HepG2 (cell line): ENCODE results near the gene FAM131C. TPM values are rescaled to one million over a fixed set of nuclear protein-coding genes. Genes with fewer than 3 reads are reported as not detected.

Experiments
- ATAC-seq: fragments of 200-7000 bp; cut with Tn5 transposase; 3 replicates; pipeline ENCODE4 v1.9.1; 2020; ENCODE audit warnings: mild to moderate bottlenecking, moderate library complexity
- BruUV-seq: library from RNA; stranded (reverse); fragments of 400-500 nt; replicated peaks from 2 replicates; lab custom pipeline; 2021; lab: Mats Ljungman, UMichigan
- CTCF ChIA-PET: fragments of 300-600 bp; formaldehyde crosslinking; extraction: SDS; loops from one replicate; lab custom pipeline; 2021; ENCODE audit warnings: low total read pairs, inconsistent platforms, low intra/inter-chr PET ratio; lab: Yijun Ruan, JAX
- POLR2A ChIA-PET: fragments of 350-600 bp; sonication (Branson Sonifier 250); formaldehyde crosslinking; loops from one replicate; lab custom pipeline; 2020; ENCODE audit warnings: antibody characterized with exemption, inconsistent platforms; lab: Yijun Ruan, JAX
- DNase-seq: peaks from one replicate; pipeline ENCODE4 v3.0.0-alpha.2; 2015; ENCODE audit warnings: low spot score
- FAIRE-seq: peaks from 3 replicates; lab custom pipeline; 2011; peaks lifted over from hg19 to GRCh38; lab: Jason Lieb, UNC
- H2AFZ ChIP-seq: one replicate; pipeline ENCODE4 v1.6.1; 2011; ENCODE audit warnings: low read length, inconsistent platforms
- H3K27ac ChIP-seq: fragments of 300-600 bp; 3 replicates; pipeline ENCODE4 v1.8.0; 2011; ENCODE audit warnings: mixed run types, mild to moderate bottlenecking, mixed read lengths, low read length, inconsistent platforms; ENCODE audit not compliant: insufficient read depth; ENCODE audit errors: extremely low read length
- H3K27me3 ChIP-seq, 2 experiments: fragments of 200-600 bp in 1 of 2; 2 replicates in 1 of 2; 3 replicates in 1 of 2; pipeline versions ENCODE4 v1.6.0 to v1.8.0; 2011; ENCODE audit warnings: low read length in 2 of 2, mild to moderate bottlenecking in 2 of 2, moderate library complexity in 2 of 2, inconsistent platforms in 1 of 2; ENCODE audit not compliant: insufficient read depth in 2 of 2, control insufficient read depth in 1 of 2
- H3K36me3 ChIP-seq, 2 experiments: fragments of 200-600 bp in 1 of 2; replicated peaks in 1 of 2; 2 replicates in 1 of 2; 3 replicates in 1 of 2; pipeline versions ENCODE4 v1.5.1 to v1.8.0; 2011; ENCODE audit warnings: low read length in 2 of 2, inconsistent platforms in 1 of 2; ENCODE audit not compliant: insufficient read depth in 2 of 2, control insufficient read depth in 1 of 2
- H3K4me1 ChIP-seq: 2 replicates; pipeline ENCODE4 v1.5.1; 2012; ENCODE audit warnings: low read length, inconsistent platforms; ENCODE audit not compliant: insufficient read depth
- H3K4me2 ChIP-seq: 2 replicates; pipeline ENCODE4 v1.6.0; 2011; ENCODE audit warnings: low read depth, low read length, inconsistent platforms
- H3K4me3 ChIP-seq, 3 experiments: fragments of 200-600 bp in 1 of 3; sonication (generic), shearing (Covaris generic) in 1 of 3; replicated peaks in 1 of 3; 2 replicates each; pipeline ENCODE4 v1.5.1; 2011 to 2016; ENCODE audit warnings: low read length in 3 of 3, inconsistent platforms in 2 of 3, low read depth in 2 of 3, mild to moderate bottlenecking in 2 of 3, control low read depth in 1 of 3, mixed read lengths in 1 of 3; ENCODE audit not compliant: insufficient read depth in 1 of 3
- H3K79me2 ChIP-seq: one replicate; pipeline ENCODE4 v1.6.1; 2011; ENCODE audit warnings: low read length, inconsistent platforms; ENCODE audit not compliant: insufficient read depth
- H3K9ac ChIP-seq: 2 replicates; pipeline ENCODE4 v1.6.0; 2011; ENCODE audit warnings: mild to moderate bottlenecking, low read depth, low read length, inconsistent platforms; ENCODE audit not compliant: insufficient read depth
- H3K9me3 ChIP-seq: 2 replicates; pipeline ENCODE4 v1.5.1; 2012; ENCODE audit warnings: mild to moderate bottlenecking, low read length
- H4K20me1 ChIP-seq: 2 replicates; pipeline ENCODE4 v1.6.0; 2011; ENCODE audit warnings: inconsistent platforms, mild to moderate bottlenecking, low read length, moderate library complexity; ENCODE audit not compliant: insufficient read depth
- BORCS8-MEF2B ChIP-seq: sonication (generic); formaldehyde crosslinking; IDR thresholded peaks from 2 replicates; pipeline ENCODE4 v1.8.0; 2022; ENCODE audit warnings: mild to moderate bottlenecking, missing genetic modification reagents
- ERF ChIP-seq: IDR thresholded peaks from 2 replicates; pipeline ENCODE4 v1.6.1; 2018; ENCODE audit warnings: missing biosample characterization, missing genetic modification reagents
- FOSL1 ChIP-seq: sonication (generic); formaldehyde crosslinking; IDR thresholded peaks from 2 replicates; pipeline ENCODE4 v1.9.0; 2021; ENCODE audit warnings: missing genetic modification reagents, borderline replicate concordance
- HMGXB4 ChIP-seq, 2 experiments: sonication (generic) in 1 of 2; formaldehyde crosslinking in 1 of 2; IDR thresholded peaks; 2 replicates each; pipeline versions ENCODE4 v1.4.0 to v1.6.1; 2018 to 2020; ENCODE audit warnings: missing genetic modification reagents in 2 of 2, borderline replicate concordance in 1 of 2, low read depth in 1 of 2, mild to moderate bottlenecking in 1 of 2, missing biosample characterization in 1 of 2
- NONO ChIP-seq, 2 experiments: fragments of 450-650 bp in 1 of 2; sonication (generic) in 1 of 2; formaldehyde crosslinking in 1 of 2; IDR thresholded peaks in 1 of 2; conservative IDR thresholded peaks in 1 of 2; 2 replicates each; pipeline versions ENCODE4 v1.6.1 to v1.8.0; 2017 to 2022; ENCODE audit warnings: mild to moderate bottlenecking in 1 of 2, missing genetic modification reagents in 1 of 2, moderate library complexity in 1 of 2
- SCMH1 ChIP-seq: sonication (generic); formaldehyde crosslinking; IDR thresholded peaks from 2 replicates; pipeline ENCODE4 v1.9.0; 2021; ENCODE audit warnings: missing genetic modification reagents, mild to moderate bottlenecking, borderline replicate concordance
- SMAD3 ChIP-seq: sonication (generic); formaldehyde crosslinking; IDR thresholded peaks from 2 replicates; pipeline ENCODE4 v1.4.0; 2020; ENCODE audit warnings: missing genetic modification reagents
- TBX2 ChIP-seq: sonication (generic); formaldehyde crosslinking; IDR thresholded peaks from 2 replicates; pipeline ENCODE4 v1.5.0; 2020; ENCODE audit warnings: missing genetic modification reagents, mild to moderate bottlenecking, borderline replicate concordance
- THAP11 ChIP-seq: IDR thresholded peaks from 2 replicates; pipeline ENCODE4 v1.6.1; 2016; ENCODE audit warnings: missing biosample characterization, missing genetic modification reagents
- ZBTB3 ChIP-seq: sonication (generic); formaldehyde crosslinking; IDR thresholded peaks from 2 replicates; pipeline ENCODE4 v1.4.0; 2020; ENCODE audit warnings: low read depth, mild to moderate bottlenecking, moderate library complexity, missing genetic modification reagents, borderline replicate concordance
- ZHX1 ChIP-seq: sonication (generic); formaldehyde crosslinking; IDR thresholded peaks from 2 replicates; pipeline ENCODE4 v1.8.1; 2022; ENCODE audit warnings: low read depth, mild to moderate bottlenecking, missing genetic modification reagents
- ZMYM4 ChIP-seq: sonication (generic); formaldehyde crosslinking; IDR thresholded peaks from 2 replicates; pipeline ENCODE4 v1.8.1; 2023; ENCODE audit warnings: mild to moderate bottlenecking, missing genetic modification reagents
- ZNF451 ChIP-seq: sonication (generic); formaldehyde crosslinking; IDR thresholded peaks from 2 replicates; pipeline ENCODE4 v1.5.0; 2020; ENCODE audit warnings: mild to moderate bottlenecking, missing genetic modification reagents
- ZNF574 ChIP-seq: sonication (generic); formaldehyde crosslinking; IDR thresholded peaks from 2 replicates; pipeline ENCODE4 v1.4.0; 2020; ENCODE audit warnings: missing genetic modification reagents
- WGBS: methylation state at CpG from one replicate; pipeline ENCODE4 v1.1.6; 2017; ENCODE audit warnings: low lambda C conversion rate; 5-methylcytosine and 5-hydroxymethylcytosine counted together
- in situ Hi-C: cut with HindIII; loops from 2 replicates; pipeline ENCODE4 v1.10.0; 2017; ENCODE audit warnings: low pct_unique_long_range_greater_than_20kb; ENCODE audit not compliant: extremely low pct_ligation_motif_present
- intact Hi-C: fragments of 100-400 bp; cut with micrococcal nuclease; formaldehyde crosslinking; loops from one replicate; pipeline ENCODE4 v1.10.0; 2022; ENCODE audit not compliant: unreplicated experiment
- polyA plus RNA-seq, 8 experiments: library from polyadenylated mRNA; depleted of rRNA in 3 of 8; stranded (reverse) in 7 of 8; unstranded in 1 of 8; fragments of >200 nt; fragmentation: Illumina TruSeq in 4 of 8; extraction: Trizol in 4 of 8; gene quantifications; 2 replicates each; pipeline versions ENCODE4 v1.2.1 to v1.2.3, GENCODE V29; 2011 to 2016; ENCODE audit warnings: low read depth in 4 of 8, missing spikeins in 1 of 8, mixed read lengths in 1 of 8; ENCODE audit not compliant: insufficient read depth in 1 of 8
- total RNA-seq, 5 experiments: library from RNA; depleted of rRNA; stranded (reverse); fragments of >200 nt; fragmentation: Illumina TruSeq; extraction: Trizol; gene quantifications; 2 replicates each; pipeline ENCODE4 v1.2.3, GENCODE V29; 2016; ENCODE audit warnings: low read depth in 1 of 5

Gene FAM131C
- total and polyA plus RNA-seq, 2 of the 13 experiments (the other 11 are each of a cell fraction or from before 2014, with no cell fraction given) = 0.07 TPM; not detected in 1

GRCh38 chr1:16009030-16009460 lies 64.4 kb downstream of the FAM131C start:
- Histone ChIP-seq H3K9me3 (no peaks in the 10 kb centered on the region), H3K27ac (no peak overlapping the region), H3K27me3 (peaks cover 0 to 7% of the 10 kb centered on the region in 2 experiments; a peak in 1 of 5 replicates), H2AFZ (no peak overlapping the region), H3K79me2 (peaks cover 10% of the 10 kb centered on the region), H3K4me3 (no peak overlapping the region), H4K20me1 (peaks cover 20% of the 10 kb centered on the region; the same call in 1 of the 2 replicates), H3K36me3 (peaks cover 0 to 18% of the 10 kb centered on the region in 2 experiments), H3K9ac (no peak overlapping the region), H3K4me2 (no peak overlapping the region), H3K4me1 (peaks cover 66% of the 10 kb centered on the region)
- ChIA-PET CTCF (interaction anchor here (1.3 to 2.7 kb wide), 3 partner anchors 23 to 47 kb away, joined by 4 to 35 read pairs (median 16); no protein-coding TSS in a partner anchor), POLR2A (no interaction called here)
- intact Hi-C loops = loop anchor here (1.0 to 2.0 kb wide), 2 partner anchors 24 to 47 kb away; no protein-coding TSS in a partner anchor
- no TSS peak for BruUV-seq
- WGBS = no CpG with 5 or more reads among the region's 4 CpGs
- in situ Hi-C loops = no loop called here
- peak; percentile 59 for ATAC-seq
- peak; percentile 63 for DNase-seq
- FAIRE-seq = no peak
- TF ChIP-seq ERF (CRISPR knock-in tag) = 0 out of 2 replicates have a peak, but pooled peaks have one; percentile 53
- TF ChIP-seq SMAD3 (CRISPR knock-in tag) = 0 out of 2 replicates have a peak, but pooled peaks have one; percentile 52
- 0 out of 2 replicates have a peak, but pooled peaks have one; percentile 46 for TF ChIP-seq ZNF451 (CRISPR knock-in tag)
- TF ChIP-seq SCMH1 = no peak
- peak; percentile 51; the same call in 1 of the 2 replicates for TF ChIP-seq BORCS8-MEF2B (CRISPR knock-in tag)
- no peak for TF ChIP-seq ZHX1
- TF ChIP-seq ZNF574 (CRISPR knock-in tag) = no peak
- no peak for TF ChIP-seq ZBTB3 (CRISPR knock-in tag)
- TF ChIP-seq FOSL1 (CRISPR knock-in tag) = no peak
- no peak for TF ChIP-seq TBX2 (CRISPR knock-in tag)
- peak; percentile 38; the same call in 1 of the 2 replicates for TF ChIP-seq THAP11
- TF ChIP-seq NONO (IDR thresholded peaks at IDR 0.05) = no peak
- TF ChIP-seq NONO (CRISPR knock-in tag; conservative IDR thresholded peaks at IDR 0.05) = no peak
- peak; percentile 45 to 56; a peak in 1 of 4 replicates for TF ChIP-seq HMGXB4 (CRISPR knock-in tag; IDR thresholded peaks at IDR 0.05; ENCODE audit: borderline replicate concordance in 1 of 2, low read depth in 1 of 2)
- TF ChIP-seq ZMYM4 (CRISPR knock-in tag) = no peak
